DMS 273 treated with DMSO at 0.1 percent for 48 hours (cell line): Measurements from ENCODE around the gene GP2.

Experiments used
- DNase-seq: peaks from one replicate; lab custom pipeline; 2025; lab: John Stamatoyannopoulos, UW

The GP2 gene

GRCh38 chr16:20307240-20307671, 20.1 kb downstream of the GP2 start:
- DNase-seq: no peak

GRCh38 chr16:20306401-20306800, 20.9 kb downstream of the GP2 start:
- no peak for DNase-seq

- no peak for DNase-seq
Observed at GRCh38 chr16:20303012-20303411, 24.3 kb downstream of the GP2 start.

GRCh38 chr16:20302389-20302788, 24.9 kb downstream of the GP2 start:
- no peak for DNase-seq

- no peak for DNase-seq
Observed at GRCh38 chr16:20301840-20302239, 25.5 kb downstream of the GP2 start.

- peak; percentile 25 for DNase-seq
Observed at GRCh38 chr16:20300312-20301097, 26.8 kb downstream of the GP2 start.

- DNase-seq: no peak
Observed at GRCh38 chr16:20298452-20298851, 28.9 kb downstream of the GP2 start.

GRCh38 chr16:20291208-20292206, 35.8 kb downstream of the GP2 start:
- no peak for DNase-seq

- no peak for DNase-seq
Observed at GRCh38 chr16:20289571-20289970, 37.7 kb downstream of the GP2 start.

- no peak for DNase-seq
Observed at GRCh38 chr16:20285993-20286499, 41.3 kb downstream of the GP2 start.

GRCh38 chr16:20280259-20280658, 47.1 kb downstream of the GP2 start:
- no peak for DNase-seq

GRCh38 chr16:20271893-20272292, 55.4 kb downstream of the GP2 start:
- no peak for DNase-seq

- no peak for DNase-seq
Observed at GRCh38 chr16:20268409-20268808, 58.9 kb downstream of the GP2 start.

- no peak for DNase-seq
Observed at GRCh38 chr16:20265019-20265418, 62.3 kb downstream of the GP2 start.

- DNase-seq: no peak
Observed at GRCh38 chr16:20263138-20263855, 64.0 kb downstream of the GP2 start.

GRCh38 chr16:20262248-20262647, 65.1 kb downstream of the GP2 start:
- no peak for DNase-seq

- no peak for DNase-seq
Observed at GRCh38 chr16:20260215-20261009, 66.9 kb downstream of the GP2 start.
